H1 (cell line): Measurements from ENCODE around the gene ACOT7. TPM values are rescaled to one million over a fixed set of nuclear protein-coding genes. Genes with fewer than 3 reads are reported as not detected.

Experiments
- CBX8 ChIP-seq: fragments of 300-800, 300-1000 bp; sonication (generic); IDR thresholded peaks from 2 replicates; pipeline ENCODE4 v1.7.1; 2016; ENCODE audit warnings: low read depth, low read length, borderline replicate concordance
- CHD1 ChIP-seq: IDR thresholded peaks from 2 replicates; pipeline ENCODE4 v1.6.1; 2012; ENCODE audit warnings: low read depth, low read length, improper control_type of control experiment
- EZH2 ChIP-seq: fragments of 200-600 bp; sonication (generic); IDR thresholded peaks from 2 replicates; pipeline ENCODE4 v1.7.1; 2012; ENCODE audit warnings: low read depth, mild to moderate bottlenecking, moderate library complexity, low read length, inconsistent platforms; ENCODE audit not compliant: severe bottlenecking
- SIRT6 ChIP-seq: IDR thresholded peaks from one replicate; pipeline ENCODE4 v1.7.1; 2012; ENCODE audit warnings: low read length, inconsistent platforms
- SP4 ChIP-seq: IDR thresholded peaks from 2 replicates; pipeline ENCODE4 v1.6.1; 2012; ENCODE audit warnings: low read length, inconsistent platforms
- TAF7 ChIP-seq: optimal IDR thresholded peaks from 2 replicates; pipeline ENCODE3; 2011; ENCODE audit warnings: low read depth, mild to moderate bottlenecking, inconsistent platforms, low read length, moderate library complexity, borderline replicate concordance
- TBP ChIP-seq: IDR thresholded peaks from 2 replicates; pipeline ENCODE4 v1.6.1; 2011; ENCODE audit warnings: low read depth, low read length, improper control_type of control experiment
- TEAD4 ChIP-seq: IDR thresholded peaks from 2 replicates; pipeline ENCODE4 v1.6.1; 2012; ENCODE audit warnings: low read depth, low read length, inconsistent platforms, mixed read lengths
- polyA plus RNA-seq, 7 experiments: library from polyadenylated mRNA; depleted of rRNA in 3 of 7; stranded (reverse) in 5 of 7; unstranded in 2 of 7; fragments of >200 nt in 5 of 7; fragments of 200-250 nt in 2 of 7; gene quantifications; 1 replicate in 5 of 7; 2 replicates in 1 of 7; 4 replicates in 1 of 7; pipeline versions ENCODE4 v1.2.1 to v1.2.3, GENCODE V29; 2011 to 2013; ENCODE audit warnings: missing spikeins in 2 of 7, mixed read lengths in 2 of 7
- total RNA-seq: library from RNA; stranded (reverse); fragmentation: NEBNext Ultra II Directional; extraction: Animal tissue kit (Norgen Biotek cat#: 25700); gene quantifications from 2 replicates; pipeline ENCODE4 v1.2.1, GENCODE V29; 2021

Gene ACOT7
- total and polyA plus RNA-seq, 2 of the 8 experiments (the other 6 are each of a cell fraction or from before 2014, with no cell fraction given), result 151 to 214 TPM

GRCh38 chr1:6257541-6258069 is 136.0 kb downstream of the ACOT7 start (continued):
- TF ChIP-seq TBP, result no peak
- TF ChIP-seq CBX8, result no peak
- no peak for TF ChIP-seq SIRT6
- TF ChIP-seq TEAD4, result no peak
- no peak for TF ChIP-seq CHD1
- TF ChIP-seq EZH2, result no peak
- no peak for TF ChIP-seq TAF7
- TF ChIP-seq SP4, result no peak
- TF ChIP-seq, all 59 proteins: peak for 0
